HL-60 (cell line): ENCODE data around the gene ADAMTS3.

Experiments used
- POLR2AphosphoS5 ChIP-seq: IDR thresholded peaks from 2 replicates; pipeline ENCODE4 v1.6.1; 2012; ENCODE audit warnings: low read depth
- TF ChIP-seq, protein P1 (sequence below): IDR thresholded peaks from one replicate; pipeline ENCODE4 v1.5.1; 2011; ENCODE audit warnings: low read length, control low read depth, inconsistent platforms; ENCODE audit not compliant: insufficient read depth
- TF ChIP-seq, protein P2 (sequence below): IDR thresholded peaks from 2 replicates; pipeline ENCODE4 v1.6.1; 2012; ENCODE audit warnings: low read depth; ENCODE audit not compliant: insufficient replicate concordance

DNA sequence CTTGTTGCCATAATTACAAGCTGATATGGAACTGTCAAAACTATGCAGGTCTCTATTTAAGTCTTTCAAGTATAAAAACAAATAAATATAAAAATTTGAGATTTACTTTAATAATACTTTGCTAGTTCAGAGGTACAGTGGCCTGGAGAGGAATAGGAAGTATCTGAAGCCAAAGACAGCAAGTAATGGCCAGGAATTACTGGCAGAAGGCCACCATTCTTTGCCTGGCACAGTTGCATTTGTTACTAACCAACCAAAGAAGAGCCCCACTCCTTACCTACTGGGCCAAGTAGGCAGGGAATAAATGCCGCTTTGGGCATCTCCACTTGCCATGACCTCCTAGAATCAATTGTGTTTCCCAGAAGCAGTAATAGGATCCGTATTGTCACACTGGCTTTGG is 13.8 kb upstream of the ADAMTS3 start:
- TF ChIP-seq, protein P1, sequence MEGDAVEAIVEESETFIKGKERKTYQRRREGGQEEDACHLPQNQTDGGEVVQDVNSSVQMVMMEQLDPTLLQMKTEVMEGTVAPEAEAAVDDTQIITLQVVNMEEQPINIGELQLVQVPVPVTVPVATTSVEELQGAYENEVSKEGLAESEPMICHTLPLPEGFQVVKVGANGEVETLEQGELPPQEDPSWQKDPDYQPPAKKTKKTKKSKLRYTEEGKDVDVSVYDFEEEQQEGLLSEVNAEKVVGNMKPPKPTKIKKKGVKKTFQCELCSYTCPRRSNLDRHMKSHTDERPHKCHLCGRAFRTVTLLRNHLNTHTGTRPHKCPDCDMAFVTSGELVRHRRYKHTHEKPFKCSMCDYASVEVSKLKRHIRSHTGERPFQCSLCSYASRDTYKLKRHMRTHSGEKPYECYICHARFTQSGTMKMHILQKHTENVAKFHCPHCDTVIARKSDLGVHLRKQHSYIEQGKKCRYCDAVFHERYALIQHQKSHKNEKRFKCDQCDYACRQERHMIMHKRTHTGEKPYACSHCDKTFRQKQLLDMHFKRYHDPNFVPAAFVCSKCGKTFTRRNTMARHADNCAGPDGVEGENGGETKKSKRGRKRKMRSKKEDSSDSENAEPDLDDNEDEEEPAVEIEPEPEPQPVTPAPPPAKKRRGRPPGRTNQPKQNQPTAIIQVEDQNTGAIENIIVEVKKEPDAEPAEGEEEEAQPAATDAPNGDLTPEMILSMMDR: no peak
- TF ChIP-seq POLR2AphosphoS5: no peak
- TF ChIP-seq, protein P2, sequence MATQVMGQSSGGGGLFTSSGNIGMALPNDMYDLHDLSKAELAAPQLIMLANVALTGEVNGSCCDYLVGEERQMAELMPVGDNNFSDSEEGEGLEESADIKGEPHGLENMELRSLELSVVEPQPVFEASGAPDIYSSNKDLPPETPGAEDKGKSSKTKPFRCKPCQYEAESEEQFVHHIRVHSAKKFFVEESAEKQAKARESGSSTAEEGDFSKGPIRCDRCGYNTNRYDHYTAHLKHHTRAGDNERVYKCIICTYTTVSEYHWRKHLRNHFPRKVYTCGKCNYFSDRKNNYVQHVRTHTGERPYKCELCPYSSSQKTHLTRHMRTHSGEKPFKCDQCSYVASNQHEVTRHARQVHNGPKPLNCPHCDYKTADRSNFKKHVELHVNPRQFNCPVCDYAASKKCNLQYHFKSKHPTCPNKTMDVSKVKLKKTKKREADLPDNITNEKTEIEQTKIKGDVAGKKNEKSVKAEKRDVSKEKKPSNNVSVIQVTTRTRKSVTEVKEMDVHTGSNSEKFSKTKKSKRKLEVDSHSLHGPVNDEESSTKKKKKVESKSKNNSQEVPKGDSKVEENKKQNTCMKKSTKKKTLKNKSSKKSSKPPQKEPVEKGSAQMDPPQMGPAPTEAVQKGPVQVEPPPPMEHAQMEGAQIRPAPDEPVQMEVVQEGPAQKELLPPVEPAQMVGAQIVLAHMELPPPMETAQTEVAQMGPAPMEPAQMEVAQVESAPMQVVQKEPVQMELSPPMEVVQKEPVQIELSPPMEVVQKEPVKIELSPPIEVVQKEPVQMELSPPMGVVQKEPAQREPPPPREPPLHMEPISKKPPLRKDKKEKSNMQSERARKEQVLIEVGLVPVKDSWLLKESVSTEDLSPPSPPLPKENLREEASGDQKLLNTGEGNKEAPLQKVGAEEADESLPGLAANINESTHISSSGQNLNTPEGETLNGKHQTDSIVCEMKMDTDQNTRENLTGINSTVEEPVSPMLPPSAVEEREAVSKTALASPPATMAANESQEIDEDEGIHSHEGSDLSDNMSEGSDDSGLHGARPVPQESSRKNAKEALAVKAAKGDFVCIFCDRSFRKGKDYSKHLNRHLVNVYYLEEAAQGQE: no peak
